NCI-H82 treated with DMSO at 0.1 percent for 48 hours (cell line): Measurements from ENCODE around the gene STPG4.
A peak's percentile ranks its signal among the peaks of the same experiment; 100 is the strongest.

Source experiments
- DNase-seq: peaks from one replicate; lab custom pipeline; 2025; ENCODE audit not compliant: unreplicated experiment; lab: John Stamatoyannopoulos, UW

Gene STPG4

DNA sequence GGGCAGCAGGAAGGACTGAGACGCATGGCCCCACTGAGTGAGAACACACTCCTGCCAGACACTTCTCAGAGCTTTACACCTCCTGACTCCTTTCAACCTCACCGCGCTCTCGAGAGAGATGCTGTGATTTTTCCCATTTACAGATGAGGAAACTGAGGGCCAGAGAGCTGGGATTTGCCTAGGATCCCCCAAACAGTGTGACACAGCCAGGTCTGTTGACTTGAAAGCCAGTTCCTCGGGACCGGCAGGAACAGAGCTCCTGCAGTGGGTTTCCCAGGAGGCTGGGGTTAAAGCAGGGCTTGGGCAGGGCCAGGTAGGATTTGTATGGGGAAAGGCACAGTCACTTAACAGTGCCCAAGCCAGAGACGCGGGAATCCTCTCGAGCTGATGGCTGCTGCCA, 81.9 kb downstream of the STPG4 start:
- DNase-seq = no peak

DNA sequence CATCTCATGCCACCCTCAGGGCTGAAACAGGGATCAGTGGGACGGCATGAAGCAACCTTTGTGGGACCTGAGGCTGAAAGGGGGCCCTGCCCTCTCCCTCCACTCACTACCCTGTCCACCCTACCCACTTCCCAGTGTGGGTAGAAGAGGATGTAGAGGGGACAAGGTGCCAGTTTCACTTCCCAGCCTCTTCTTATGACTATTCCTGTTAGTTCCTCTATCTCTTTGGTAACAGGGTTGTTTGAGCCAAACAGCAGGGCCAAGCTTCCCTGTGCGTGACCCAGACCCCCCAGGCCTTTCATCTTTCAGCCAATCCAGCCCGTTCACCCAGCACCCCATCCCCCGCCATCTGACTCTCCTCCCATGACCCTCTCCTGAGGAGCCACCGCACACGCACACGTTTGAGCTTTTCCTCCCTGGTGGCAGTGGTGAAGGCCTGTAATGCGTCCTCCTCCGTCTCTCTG, 82.3 kb downstream of the STPG4 start:
- no peak for DNase-seq

DNA sequence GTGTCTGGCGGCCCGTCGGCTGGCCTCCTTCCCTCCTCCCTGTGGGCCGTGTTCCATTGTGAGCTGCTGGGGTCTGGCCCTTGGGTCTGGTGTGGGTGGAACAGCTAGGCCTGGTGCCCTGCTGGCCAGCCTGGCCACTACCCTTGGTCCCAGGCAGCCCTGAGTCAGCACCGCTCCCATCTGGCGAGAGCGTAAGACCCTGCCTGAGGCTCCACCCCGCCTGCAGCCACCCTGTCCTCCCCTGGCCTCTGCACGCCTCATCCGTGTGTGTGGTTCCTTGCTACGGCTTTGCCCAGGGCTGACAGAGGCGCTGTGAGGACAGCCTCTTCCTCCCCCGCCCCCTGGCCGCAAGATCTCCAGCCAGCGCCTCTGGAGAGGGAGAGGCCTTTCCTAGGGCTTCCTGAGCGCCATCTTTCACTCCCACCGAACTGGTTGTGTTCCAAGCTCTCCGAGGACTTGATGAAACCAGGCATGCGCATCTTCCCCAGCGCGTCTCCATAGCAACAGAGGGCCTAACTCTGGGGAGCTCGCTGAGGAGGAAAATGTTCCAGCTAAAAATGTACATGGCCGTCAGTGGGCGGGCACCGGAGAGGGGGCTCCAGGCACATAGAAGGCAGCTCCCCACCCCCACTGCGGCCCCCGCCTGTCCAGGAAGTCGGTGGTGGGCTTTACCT, 83.0 kb downstream of the STPG4 start:
- peak; percentile 16 for DNase-seq

DNA sequence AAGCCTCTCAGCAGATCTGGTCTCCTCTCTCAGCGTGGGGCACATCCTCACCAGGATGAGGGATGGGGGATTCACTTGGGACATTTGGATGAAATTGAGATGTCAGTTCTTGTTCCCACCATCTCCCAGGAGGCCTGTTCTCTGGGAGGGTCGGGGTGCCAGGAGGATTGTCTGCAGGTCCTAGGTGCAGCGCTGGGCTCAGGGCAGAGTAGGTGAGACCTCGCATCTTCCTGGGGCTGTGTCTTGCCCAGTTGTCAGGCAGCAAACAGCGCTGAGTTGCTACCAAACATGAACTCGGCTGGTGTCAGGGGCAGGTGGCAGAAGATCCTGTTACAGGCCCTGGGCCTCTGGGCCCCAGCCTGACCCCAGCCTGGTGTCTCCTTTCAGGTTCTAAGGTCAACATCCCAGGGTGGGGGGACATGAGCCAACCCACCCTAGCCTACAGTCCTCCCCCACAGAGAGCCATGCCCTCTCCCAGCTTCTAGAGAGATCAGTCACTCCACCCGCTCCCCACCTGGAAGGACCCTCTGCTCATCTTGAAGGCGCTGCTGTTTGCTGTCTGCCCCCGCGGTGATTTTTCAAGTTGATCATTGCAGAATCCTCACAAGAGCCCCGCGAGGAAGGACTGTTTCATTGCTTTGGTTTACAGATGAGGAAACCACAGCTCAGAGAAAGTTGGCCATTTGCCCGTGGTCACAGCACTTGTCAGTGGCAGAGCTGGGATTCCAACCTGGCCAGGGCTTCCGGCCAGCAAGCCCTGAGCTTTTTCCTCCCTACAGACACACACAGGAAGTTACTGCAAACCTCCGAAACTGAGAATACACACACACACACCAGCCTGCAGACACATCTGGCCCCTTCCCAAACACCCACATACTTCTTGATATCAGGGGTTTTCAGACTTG, 83.9 kb downstream of the STPG4 start:
- DNase-seq = no peak

DNA sequence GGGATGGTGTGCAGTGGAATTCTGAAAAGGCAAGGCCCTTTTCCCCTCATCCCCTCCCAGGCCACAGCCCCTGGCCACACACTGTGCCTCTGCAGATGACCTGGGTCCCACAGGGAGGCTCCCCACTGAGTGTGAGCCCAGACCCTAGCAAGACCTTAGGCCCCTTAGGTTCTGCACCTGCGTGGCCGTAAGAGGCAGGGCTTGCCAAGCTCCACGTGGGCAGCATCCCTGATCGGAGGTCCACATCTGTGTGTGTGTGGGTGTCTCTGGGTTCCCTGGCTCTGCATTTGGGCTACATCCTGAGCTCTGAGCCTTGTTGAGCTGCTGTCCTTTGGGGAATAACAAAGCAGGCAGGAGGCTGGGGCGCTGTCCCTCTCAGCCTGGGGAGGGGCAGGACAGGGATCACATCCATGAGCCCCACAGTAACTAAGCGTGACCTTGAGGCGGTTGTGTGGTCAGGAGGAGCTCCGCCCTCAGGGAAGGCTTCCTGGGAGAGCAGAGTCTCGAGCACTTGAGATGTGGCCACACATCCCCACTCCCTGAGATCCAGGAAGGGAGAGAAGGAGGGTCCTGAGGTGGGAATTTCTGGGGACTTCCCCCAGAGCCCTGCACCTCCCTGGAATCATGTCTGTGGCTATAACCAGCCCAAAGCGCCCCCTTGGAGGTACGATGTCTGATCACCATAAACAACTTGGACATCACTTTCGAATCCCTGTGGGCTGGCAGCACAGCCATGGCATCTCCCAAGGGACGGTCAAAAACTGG, 84.8 kb downstream of the STPG4 start:
- DNase-seq = no peak

DNA sequence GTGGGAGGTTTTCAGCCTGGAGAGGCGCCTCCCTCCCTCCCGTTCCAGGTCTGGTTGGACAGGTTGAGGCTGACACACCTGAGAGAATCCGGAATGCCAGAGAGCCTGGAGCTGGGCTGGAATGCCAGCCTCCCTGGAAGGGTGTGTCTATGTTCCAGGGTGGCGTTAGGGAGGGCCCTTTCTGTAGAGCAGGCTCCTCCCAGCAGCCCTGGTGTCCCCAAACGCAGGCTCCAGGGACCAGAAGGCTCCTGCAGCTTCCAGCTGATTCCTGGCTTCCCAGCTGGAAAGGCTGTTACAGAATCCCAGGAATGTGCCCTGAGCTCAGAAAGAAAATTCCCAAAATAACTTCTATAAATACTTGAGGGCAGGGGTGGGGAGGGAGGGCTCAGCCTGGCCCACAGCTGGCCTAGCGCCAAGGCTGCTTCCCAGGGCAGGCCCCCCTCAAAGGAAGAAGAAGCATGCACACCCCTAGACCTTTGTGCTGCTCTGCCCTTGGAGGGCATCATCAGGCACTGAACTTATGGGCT, 85.4 kb downstream of the STPG4 start:
- DNase-seq = no peak

DNA sequence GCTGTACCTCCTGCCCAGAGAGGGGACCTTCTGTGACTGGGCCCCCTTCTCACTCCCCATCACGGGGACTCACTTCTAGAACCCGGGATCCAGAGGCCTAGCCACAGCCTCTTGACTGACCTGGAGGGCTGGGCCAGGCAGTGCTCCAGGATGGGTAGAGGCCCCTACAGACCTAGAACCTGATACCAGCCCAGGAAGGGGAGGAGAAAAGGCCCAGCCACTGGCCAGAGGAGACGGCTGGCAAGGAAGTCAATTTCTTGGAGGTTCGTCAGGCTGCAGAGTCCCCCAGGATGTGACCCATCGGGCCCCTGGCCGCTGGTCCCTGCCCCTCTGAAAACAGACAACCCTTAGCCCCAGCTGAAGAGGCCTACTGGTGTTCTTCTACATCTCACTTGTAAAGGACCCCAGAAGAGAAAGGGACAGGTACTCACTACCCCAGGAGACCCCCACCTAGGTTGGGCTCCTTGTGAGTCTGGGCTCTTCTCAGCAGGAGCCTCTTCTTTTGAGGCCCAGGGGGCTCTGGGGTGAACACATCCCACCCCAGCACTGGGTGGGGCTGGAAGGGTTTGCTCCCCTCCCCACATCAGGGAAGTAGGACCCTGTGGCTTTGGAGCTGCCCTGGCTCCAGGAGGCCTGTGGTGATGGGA, 86.0 kb downstream of the STPG4 start:
- DNase-seq = no peak

DNA sequence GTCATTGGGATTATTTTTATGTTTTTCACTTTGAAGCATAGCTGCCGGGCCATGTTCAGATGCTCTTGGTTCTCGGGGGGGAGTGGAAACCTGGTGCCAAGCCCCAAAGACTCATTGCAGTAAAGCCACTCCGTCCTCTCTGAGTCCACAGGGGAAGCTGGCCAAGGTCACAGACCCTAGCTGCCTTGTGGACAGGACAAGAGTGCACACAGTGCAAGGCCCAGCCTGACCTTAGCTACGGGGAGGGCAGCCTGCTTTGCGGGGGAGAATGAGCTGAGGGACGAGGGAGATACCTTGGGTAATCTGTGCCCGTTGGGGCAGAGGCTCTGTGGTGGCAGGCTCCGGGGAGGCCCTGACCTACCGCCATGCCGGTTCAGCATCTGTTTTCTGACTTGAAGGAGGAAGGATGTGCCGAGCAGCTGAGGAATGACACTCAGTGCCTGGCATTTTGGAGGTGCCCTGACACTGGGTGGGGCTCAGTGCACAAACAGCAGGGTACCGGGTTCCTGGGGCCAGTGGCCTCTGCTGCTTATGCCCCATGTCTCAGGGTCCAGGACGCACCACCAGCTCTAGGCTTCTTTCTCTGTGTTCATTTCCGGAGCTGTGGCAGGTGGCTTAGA, 87.2 kb downstream of the STPG4 start:
- DNase-seq = no peak

DNA sequence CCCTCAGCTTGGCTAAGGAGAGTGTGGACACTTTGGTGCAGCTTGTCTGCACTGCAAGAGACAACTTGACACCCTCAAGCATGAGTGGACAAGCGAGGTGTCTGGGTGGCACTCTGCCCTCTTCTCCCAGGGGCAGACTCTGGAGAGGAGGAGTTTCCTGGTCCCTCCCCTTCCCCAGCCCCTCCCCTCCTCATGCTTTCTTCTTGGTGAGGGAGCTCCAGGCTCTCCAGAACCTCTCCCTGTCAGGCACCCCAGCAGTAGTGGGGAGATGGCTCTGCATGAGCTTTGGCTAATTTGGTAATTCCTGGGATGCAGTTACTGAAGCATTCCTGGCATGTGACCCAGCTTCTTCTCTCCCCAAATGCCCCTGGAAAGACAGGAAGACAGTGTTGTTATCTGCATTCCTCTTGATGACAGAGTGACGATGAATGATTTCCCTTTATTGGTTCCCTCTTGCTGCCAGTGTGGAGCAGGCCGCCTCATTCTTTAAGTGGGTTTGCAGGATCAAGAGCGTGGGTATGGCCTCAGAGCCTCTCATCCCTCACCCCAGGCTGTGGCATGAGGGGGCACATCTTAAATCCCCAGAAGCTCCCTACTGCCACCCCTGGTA, 89.2 kb downstream of the STPG4 start:
- DNase-seq = no peak

DNA sequence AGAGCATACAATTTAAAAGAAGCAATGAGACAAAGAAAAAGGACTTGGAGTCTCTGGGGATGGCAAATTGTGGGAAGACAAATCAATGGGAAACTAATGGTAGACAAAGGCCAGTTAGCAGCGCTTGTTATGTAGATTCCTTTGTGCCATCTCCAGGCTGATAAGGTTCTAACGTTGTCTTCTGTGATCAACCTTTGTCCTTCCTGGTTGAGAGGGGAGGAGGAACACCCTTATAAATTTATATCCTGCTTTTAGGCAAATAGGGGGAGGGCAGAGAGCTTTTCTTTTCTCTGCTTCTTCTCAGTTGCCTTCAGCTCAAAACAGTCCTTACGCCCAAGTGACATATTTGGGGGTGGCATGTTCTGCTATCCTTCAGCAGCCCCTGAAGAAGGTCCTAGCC, 89.8 kb downstream of the STPG4 start:
- DNase-seq = no peak

DNA sequence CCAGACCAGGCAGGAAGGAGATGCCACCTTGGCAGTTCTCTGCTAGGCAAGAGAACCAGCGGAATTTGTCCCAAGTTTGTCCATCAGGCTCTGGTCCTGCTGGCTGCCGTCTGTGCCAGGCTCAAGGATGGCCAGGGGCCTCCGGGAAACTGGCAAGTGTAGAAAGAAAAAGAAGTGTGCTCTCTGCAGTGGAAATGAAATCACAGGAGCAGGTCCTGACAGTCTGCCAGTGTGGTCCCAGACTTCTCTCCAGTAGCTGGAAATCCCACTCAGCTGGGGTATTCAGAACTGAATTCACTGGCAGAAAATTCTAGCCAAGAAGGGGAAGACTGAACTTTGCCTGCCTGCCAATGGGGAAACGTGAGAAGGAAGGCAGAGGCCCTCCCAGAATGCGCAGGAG, 91.0 kb downstream of the STPG4 start:
- DNase-seq = no peak

DNA sequence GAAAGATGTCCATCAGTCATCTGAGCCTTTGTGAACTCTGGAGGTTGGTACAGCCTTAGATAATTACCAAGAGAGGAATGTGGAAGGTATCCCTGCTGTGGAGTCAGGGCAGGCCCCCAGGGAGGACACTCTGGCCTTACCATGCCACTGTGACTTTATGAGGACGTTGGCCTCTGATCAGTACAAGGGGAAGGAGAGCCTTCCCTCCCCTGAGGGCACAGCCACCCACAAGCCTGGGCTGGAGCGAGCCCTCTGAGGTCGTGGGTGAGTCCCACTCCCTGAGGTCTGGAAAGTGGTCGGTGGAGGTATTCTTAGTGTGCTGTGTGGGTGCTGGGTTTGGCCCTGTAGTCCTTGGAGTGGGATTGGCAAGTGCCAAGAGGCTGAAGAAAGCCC, 91.6 kb downstream of the STPG4 start:
- DNase-seq = no peak

DNA sequence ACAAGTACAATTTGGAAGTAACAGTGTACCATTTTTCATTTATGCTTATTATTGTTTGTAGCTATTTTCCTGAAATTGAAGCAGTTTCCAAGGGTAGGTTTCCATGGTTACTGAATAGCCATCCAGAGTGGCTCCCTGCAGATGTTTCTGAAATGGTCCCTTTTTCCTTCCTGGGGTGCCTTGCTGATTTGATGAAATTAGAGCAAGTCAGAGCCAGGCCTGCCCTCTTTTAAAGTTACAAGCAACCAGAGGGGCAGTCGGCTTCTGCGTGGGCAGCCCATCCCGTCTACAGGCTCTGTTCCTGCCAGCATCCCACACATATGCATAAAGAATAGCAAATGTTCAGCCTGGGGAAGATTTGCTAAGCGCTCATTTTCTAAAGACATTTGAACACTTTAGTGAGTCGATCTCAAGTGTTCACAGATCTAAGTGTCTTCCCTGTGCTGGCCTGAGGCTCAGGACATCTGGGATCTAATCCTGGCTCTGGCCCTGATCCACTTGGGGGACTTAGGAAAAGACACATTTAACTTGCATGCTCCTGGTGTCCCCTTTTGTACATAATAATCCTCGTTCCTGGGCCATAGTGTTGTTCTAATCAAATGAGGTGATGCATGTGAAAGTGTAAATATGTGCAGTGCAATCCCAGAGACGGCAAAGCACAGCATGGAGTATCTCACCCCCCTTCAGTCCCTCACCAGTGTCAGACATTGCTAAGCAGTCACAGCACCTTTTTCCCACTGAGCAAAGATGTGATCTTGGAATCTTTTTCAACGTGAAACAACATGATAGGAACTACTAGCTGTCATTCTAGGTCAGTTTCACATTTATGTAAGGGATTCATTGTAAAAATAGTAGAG, 92.2 kb downstream of the STPG4 start:
- DNase-seq = peak; percentile 41

DNA sequence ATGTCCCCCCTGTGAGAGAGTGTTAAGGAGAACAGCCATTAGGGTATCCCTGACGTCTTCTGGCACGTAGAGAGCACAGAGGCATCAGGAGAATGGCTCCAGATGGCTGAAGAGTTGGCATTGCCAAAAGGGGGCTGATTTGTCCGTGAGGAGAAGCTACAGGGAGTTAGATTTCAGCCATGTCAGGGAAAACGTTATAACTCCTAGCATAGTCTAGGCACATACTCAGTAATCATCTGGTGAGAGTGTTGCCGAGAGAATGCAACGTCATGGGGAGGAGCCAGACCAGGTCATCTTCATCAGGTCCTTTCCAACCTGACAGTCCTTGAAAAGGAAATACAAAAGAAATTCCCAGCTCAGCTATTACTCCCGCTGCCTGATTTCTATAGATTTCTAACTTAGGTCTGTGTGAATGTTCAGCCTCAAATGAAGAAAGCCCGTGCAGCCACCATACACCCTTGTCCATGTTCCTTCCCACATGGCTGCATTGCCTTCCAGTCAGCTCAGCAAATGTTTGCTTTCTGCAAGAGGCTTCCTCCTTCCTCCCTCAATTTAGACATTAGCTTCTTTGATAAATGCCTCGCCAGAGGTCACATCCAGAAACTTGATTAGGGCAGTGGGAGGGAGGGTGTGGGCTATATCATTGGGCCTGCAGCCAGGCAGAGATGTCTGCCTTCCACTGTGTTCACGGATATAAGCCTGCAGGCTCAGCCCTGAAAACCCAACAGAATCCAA, 93.0 kb downstream of the STPG4 start:
- no peak for DNase-seq

DNA sequence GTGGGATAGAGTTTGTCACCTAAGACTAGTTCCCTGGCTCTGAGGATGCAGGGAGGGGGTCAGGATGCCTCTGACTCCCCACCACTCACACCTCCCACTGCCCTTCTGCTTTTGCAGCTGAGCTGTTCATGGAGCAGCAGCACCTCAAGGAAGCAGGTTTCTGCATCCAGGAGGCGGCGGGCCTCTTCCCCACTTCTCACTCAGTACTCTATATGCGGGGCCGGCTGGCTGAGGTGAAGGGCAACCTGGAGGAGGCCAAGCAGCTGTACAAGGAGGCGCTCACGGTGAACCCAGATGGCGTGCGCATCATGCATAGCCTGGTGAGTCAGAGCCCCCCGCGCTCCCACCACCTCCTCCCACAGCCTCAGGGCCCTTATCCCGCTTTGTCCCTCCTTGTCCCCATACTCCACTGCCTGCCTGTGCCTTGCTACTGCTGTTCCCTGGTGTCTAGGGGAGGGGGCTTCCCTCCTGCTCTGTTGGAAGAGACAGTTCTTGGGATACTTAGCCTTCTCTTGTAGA, 94.4 kb downstream of the STPG4 start:
- DNase-seq = no peak

DNA sequence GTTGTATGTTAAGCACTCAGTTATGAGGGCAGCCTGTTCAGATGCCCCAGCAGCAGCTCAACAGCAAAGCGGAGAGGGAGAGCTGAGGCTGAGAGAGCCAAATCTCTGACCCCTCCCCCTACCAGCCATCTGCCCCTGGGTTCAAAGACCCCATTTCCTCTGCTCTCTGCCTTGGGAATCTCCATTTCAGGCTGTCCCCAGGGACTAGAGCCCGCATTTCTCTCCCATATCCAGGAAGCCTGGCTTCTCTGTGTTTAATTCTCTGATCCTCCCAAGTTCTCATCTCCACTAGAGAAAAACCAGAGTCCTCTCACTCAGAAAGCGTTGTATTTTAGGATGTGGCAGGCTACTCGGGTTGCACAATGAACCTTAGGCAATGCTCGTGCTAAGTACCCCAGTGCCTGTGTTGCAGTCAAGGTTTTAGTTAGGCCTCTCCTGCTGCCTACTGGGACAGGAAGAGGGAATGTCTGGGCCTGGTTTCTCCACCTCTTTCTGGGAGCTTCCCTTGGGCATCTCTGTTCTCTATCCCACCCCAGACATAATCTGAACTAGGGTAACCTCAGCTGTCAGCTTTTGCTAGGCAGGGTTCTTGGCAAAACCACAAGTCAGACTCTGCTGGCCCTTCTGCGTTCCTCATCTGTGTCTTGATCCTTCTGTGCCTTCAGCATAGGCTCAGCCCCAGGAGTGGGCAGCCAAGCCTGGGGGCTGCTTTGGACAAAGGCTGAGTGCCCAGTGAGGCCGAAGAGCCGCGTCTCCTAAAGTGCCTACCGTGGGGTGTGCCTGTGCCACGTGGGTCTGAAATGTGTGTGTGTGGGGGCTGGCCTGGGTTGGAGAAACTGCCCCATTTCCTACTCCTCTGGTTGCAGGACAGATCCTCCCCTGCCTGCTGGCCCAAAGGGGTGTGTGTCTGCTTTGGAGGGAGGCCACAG, 96.8 kb downstream of the STPG4 start:
- DNase-seq = peak; percentile 83

DNA sequence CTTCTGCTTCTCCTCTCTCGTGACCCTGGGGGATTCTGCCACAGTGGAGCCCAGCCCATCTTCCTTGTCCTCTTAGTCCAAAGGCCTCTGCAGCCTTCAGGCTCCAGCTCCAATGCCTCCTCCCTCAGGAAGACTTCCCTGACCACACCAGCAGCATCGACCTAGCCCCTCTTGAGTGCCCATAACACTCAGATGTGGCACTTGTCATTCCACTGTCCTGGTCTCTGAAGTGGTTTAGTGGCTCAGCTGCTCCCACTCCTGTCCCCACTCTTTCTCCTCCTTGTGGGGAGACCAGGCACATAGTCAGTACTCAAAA, 97.5 kb downstream of the STPG4 start:
- DNase-seq = no peak
